IPS-15b (cell line): ENCODE data around the gene ANTXRL.
"Not testable (repeated sequence)": the region's sequence is repeated elsewhere in the genome, so short reads cannot be mapped to it uniquely, and the experiment has no call there.

ENCODE experiments used
- H3K27me3 ChIP-seq: one replicate; pipeline ENCODE4 v1.6.1; 2013; ENCODE audit warnings: low read length; ENCODE audit not compliant: control insufficient read depth, insufficient read depth
- H3K36me3 ChIP-seq: one replicate; pipeline ENCODE4 v1.6.1; 2013; ENCODE audit warnings: low read length; ENCODE audit not compliant: control insufficient read depth, insufficient read depth
- H3K4me1 ChIP-seq: one replicate; pipeline ENCODE4 v1.6.1; 2013; ENCODE audit warnings: mild to moderate bottlenecking, low read length; ENCODE audit not compliant: control insufficient read depth, insufficient read depth
- H3K4me3 ChIP-seq: one replicate; pipeline ENCODE4 v1.5.1; 2013; ENCODE audit warnings: low read depth, low read length
- H3K9ac ChIP-seq: one replicate; pipeline ENCODE4 v1.6.1; 2013; ENCODE audit warnings: low read depth, mild to moderate bottlenecking, low read length
- H3K9me3 ChIP-seq: one replicate; pipeline ENCODE4 v1.6.1; 2013; ENCODE audit warnings: mild to moderate bottlenecking, low read length; ENCODE audit not compliant: control insufficient read depth, insufficient read depth

ANTXRL gene

GRCh38 chr10:46286991-46287693 lies at the start of gene ANTXRL:
TSS of gene ANTXRL (plus strand) at chr10:46286997. CDS start at chr10:46287263, 266 bp downstream.
- Histone ChIP-seq H3K4me3 (no peak within 1 kb of the TSS), H3K27me3 (peaks cover 30% of the 10 kb centered on the region), H3K9me3 (no peaks in the 10 kb centered on the region), H3K9ac (no peak within 1 kb of the TSS), H3K36me3 (no peaks in the 10 kb centered on the region), H3K4me1 (no peaks in the 10 kb centered on the region)

GRCh38 chr10:46237815-46238510 lies 48.8 kb upstream of the ANTXRL start:
- H3K27me3 ChIP-seq: no peaks in the 10 kb centered on the region
- no peaks in the 10 kb centered on the region for H3K9me3 ChIP-seq
- H3K4me1 ChIP-seq: no peaks in the 10 kb centered on the region
- no peaks in the 10 kb centered on the region for H3K36me3 ChIP-seq
- no peak overlapping the region for H3K9ac ChIP-seq
- no peak overlapping the region for H3K4me3 ChIP-seq

- Histone ChIP-seq H3K27me3 (no peaks in the 10 kb centered on the region), H3K9me3 (no peaks in the 10 kb centered on the region), H3K36me3 (no peaks in the 10 kb centered on the region), H3K4me3 (no peak overlapping the region), H3K4me1 (no peaks in the 10 kb centered on the region), H3K9ac (no peak overlapping the region)
Observed at GRCh38 chr10:46239247-46239646, 47.5 kb upstream of the ANTXRL start.

- Histone ChIP-seq H3K27me3 (no peaks in the 10 kb centered on the region), H3K4me3 (no peak overlapping the region), H3K4me1 (no peaks in the 10 kb centered on the region), H3K9ac (no peak overlapping the region), H3K9me3 (no peaks in the 10 kb centered on the region), H3K36me3 (no peaks in the 10 kb centered on the region)
Observed at GRCh38 chr10:46239993-46240683, 46.7 kb upstream of the ANTXRL start.

- H3K9ac ChIP-seq: no peak overlapping the region
- H3K36me3 ChIP-seq: no peaks in the 10 kb centered on the region
- no peak overlapping the region for H3K4me3 ChIP-seq
- no peaks in the 10 kb centered on the region for H3K4me1 ChIP-seq
- H3K9me3 ChIP-seq: no peaks in the 10 kb centered on the region
- H3K27me3 ChIP-seq: no peaks in the 10 kb centered on the region
Observed at GRCh38 chr10:46240684-46241565, 45.9 kb upstream of the ANTXRL start.

- H3K4me1 ChIP-seq: no peaks in the 10 kb centered on the region
- no peak overlapping the region for H3K4me3 ChIP-seq
- no peak overlapping the region for H3K9ac ChIP-seq
- H3K36me3 ChIP-seq: no peaks in the 10 kb centered on the region
- no peaks in the 10 kb centered on the region for H3K27me3 ChIP-seq
- no peaks in the 10 kb centered on the region for H3K9me3 ChIP-seq
Observed at GRCh38 chr10:46245381-46245900, 41.4 kb upstream of the ANTXRL start.

GRCh38 chr10:46246400-46247180 lies 40.2 kb upstream of the ANTXRL start:
- H3K9ac ChIP-seq, H3K27me3 ChIP-seq, H3K36me3 ChIP-seq, H3K9me3 ChIP-seq, H3K4me1 ChIP-seq, H3K4me3 ChIP-seq: not testable (repeated sequence)

- Histone ChIP-seq H3K4me3 (no peak overlapping the region), H3K27me3 (no peaks in the 10 kb centered on the region), H3K36me3 (no peaks in the 10 kb centered on the region), H3K9ac (no peak overlapping the region), H3K4me1 (no peaks in the 10 kb centered on the region), H3K9me3 (no peaks in the 10 kb centered on the region)
Observed at GRCh38 chr10:46247181-46247475, 39.7 kb upstream of the ANTXRL start.

- Histone ChIP-seq H3K9ac (no peak overlapping the region), H3K36me3 (no peaks in the 10 kb centered on the region), H3K27me3 (no peaks in the 10 kb centered on the region)
Observed at GRCh38 chr10:46247808-46248569, 38.8 kb upstream of the ANTXRL start.

GRCh38 chr10:46248651-46249146 lies 38.1 kb upstream of the ANTXRL start:
- Histone ChIP-seq H3K4me3 (no peak overlapping the region), H3K27me3 (no peaks in the 10 kb centered on the region), H3K36me3 (no peaks in the 10 kb centered on the region), H3K9me3 (no peaks in the 10 kb centered on the region), H3K9ac (no peak overlapping the region), H3K4me1 (no peaks in the 10 kb centered on the region)

More at GRCh38 chr10:46247808-46248569, 38.8 kb upstream of the ANTXRL start:
- Histone ChIP-seq H3K9me3 (no peaks in the 10 kb centered on the region), H3K4me1 (no peaks in the 10 kb centered on the region), H3K4me3 (no peak overlapping the region)
